H4 (cell line): ENCODE data around the gene ARL13B. TPM values are rescaled to one million over a fixed set of nuclear protein-coding genes. Genes with fewer than 3 reads are reported as not detected.
"Not testable (repeated sequence)": the region's sequence is repeated elsewhere in the genome, so short reads cannot be mapped to it uniquely, and the experiment has no call there.

Experiments used
- DNase-seq: peaks from one replicate; pipeline ENCODE4 v3.0.0-alpha.2; 2015; ENCODE audit warnings: low spot score
- total RNA-seq: library from RNA; depleted of rRNA; stranded (reverse); fragments of >200 nt; shearing (Covaris generic); gene quantifications from 2 replicates; pipeline ENCODE4 v1.2.3, GENCODE V29; 2014

Gene ARL13B
- total RNA-seq, 1 experiment from 2014 or later, result 8.6 TPM

DNA sequence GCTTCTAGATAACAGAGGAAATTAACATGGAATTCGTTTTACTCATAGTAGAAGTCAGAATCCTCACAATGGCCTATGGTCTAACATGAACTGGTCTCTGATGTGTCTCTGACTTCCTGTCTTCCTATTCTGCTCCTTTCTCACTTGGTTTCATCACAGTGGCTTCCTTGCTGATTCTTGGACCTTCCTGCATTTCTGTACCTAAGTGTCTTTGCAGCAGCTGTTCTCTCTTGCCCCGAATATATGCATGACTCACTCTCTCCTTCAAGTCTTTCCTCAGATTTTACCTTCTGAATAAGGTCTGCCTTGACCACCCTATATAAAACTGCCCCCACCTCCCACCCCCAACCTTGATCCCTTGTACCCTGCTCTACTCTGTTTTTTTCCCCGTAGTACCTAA, 14.1 kb downstream of the ARL13B start:
- no peak for DNase-seq

DNA sequence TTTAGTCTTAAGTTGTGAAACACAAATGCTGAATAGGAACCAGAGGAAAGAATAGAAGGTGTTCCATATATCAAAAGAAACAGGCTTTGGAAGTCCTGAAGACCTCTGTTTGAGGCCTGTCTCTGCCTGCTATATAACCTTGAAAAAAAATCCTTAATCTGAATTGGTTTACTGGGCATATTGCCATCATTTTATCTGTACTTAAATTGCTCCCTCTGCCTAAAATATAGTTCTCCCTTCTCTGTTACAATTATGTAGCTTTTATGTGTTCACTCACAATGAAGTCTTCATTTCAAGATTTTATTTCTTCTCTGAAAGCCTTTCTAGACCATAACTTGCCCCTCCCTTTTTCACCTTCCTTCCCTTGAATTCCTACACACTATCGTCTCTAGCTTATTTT, 21.2 kb downstream of the ARL13B start:
- DNase-seq, result no peak

DNA sequence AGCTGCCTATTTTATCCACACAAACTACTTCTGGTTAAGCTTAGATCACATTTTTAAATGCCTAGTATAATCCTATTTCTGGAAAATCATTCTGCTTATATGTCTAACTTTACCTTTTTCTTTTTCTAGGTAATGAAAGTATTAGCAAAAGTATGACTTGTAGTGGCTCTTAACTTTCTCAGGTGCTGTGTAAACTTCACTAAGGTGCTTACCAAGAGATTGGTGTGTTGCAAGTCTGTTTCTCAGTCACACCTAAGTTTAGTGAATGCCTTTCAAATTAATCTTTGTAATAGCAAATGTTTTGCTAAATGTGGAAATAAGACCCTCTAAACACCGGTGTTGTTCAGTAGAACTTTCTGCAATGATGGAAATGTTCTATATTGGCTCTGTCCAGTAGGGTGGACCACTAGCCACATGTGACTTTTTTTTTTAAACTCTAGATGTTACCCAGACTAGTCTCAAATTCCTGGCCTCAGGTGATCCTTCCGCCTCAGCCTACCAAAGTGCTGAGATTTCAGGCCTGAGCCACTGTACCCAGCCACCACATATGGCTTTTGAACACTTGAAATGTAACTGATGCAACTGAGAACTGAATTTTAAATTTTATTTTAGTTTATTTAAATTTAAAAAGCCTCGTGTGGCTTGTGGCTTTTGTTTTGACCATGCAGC, 22.0 kb downstream of the ARL13B start:
- no peak for DNase-seq

DNA sequence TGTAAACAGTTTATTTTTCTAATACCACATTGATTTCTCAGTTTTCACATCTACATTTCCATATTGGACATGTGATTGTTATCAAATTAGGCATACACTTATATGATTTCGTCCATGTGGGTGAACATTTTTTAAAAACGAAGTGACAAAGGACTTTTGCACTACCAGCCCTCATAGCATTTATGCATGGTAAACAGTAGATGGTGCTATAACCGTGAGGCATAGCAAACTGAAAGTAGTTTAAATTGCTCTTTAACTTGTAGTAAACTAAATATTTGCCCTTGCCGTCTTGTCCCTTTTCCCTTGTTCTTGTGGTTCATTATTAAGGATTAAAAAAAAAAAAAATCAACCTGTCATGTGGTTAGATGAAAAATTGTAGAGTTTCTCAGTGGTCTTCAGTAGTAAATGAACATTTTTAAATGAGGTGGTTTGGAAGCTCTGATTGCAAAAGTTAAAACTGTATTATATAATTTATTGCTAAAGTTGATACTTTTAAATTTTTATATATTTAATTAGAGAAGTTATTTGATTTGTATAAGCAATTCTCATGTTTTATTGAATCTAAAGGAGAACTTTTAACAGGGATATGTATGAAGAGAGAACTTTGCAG, 24.5 kb downstream of the ARL13B start:
- DNase-seq, result peak; percentile 76

DNA sequence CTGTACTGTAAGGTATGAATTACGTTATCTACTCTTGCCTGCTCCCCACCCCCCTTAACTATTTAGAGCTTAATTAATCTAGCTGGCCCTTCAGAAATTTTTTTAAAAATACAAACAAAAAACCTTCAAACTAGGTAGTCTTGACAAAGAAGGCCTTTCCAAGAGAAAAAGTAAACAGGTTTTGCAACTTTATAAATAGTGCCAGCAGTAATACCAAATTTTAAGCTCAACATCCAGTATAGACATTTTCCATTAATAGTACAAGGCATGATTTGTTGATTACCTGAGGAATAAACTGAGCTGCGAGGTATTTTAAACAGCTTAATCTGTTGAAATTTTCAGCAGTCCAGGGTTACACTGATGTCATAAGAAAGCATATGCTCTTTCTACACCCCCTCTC, 28.3 kb downstream of the ARL13B start:
- DNase-seq, result no peak

DNA sequence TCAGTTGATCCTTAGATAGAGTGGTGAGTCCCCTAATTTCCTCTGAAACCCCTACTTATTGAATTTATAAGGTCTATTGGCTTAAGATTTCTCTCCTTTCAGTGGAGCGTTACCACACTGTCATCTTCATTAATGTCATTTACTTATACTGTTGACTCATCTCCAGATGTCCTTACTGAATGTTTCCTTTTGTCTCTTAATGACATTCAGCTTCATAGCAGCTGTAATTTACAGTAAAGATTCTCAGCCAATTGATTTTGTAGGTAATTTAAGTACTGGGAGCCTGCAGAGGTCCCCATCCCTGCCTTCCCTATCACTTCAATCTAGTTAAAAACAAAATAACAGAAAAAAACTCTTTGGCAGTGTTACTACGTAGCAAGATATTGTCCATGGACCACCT, 29.7 kb downstream of the ARL13B start:
- no peak for DNase-seq

DNA sequence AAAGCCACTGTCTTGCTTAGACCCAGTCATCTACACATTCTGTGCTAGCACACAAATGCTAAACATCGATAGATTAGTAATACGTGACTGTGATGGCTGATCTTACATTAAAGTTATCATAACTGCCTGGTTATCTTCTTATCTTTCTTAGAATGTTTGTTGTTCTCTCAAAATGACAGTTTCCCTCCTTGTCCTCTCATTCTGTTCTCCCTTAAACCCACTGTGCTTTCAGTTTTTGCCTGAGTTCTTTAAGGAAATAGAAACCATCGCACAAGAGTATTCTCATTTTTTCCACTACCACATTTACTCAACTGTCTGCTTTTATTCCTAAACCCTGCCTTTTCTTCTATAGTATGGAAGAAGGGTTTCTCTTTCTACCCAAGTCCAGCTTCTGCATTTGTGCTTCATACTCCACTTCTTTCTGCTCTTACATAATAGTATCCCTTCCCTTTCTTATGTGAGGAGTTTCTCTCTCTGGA, 31.3 kb downstream of the ARL13B start:
- no peak for DNase-seq

DNA sequence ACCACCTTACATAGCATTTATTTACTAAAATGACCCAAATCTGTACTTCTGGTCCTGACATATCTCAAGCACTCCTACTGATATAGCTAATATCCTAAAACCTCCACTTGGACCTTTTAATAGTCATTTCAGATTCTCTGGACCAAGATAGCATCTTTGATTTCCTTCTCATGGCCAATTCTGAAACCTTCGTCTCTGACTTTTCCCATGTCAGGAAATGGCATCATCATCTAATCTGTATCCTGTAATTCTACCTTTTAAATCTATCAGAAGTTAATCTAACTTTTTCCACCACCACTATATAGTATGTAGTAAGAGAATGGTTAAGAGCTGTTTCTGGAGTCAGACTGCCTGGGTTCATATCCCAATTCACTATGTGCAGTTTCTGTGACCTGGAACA, 32.2 kb downstream of the ARL13B start:
- DNase-seq, result no peak

DNA sequence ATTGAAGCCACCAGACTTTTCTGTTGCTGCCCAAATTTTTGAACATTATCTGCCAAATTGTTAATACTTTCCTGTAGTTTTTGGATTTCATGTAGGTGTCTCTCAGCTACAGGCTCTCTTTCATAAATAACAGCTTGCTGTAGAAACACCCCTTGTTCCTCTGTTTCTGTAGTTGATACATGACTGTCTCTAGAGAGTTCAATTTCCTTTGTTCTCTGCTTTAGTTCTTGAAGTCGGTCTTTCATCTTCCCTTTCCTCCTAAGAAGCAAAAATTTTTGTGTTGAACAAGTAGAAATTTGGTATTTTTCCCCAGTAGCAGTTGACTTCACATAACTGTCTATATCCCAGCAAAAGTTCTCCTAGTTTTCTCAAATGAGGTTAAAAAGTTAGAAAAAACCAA, 35.1 kb downstream of the ARL13B start:
- no peak for DNase-seq

DNA sequence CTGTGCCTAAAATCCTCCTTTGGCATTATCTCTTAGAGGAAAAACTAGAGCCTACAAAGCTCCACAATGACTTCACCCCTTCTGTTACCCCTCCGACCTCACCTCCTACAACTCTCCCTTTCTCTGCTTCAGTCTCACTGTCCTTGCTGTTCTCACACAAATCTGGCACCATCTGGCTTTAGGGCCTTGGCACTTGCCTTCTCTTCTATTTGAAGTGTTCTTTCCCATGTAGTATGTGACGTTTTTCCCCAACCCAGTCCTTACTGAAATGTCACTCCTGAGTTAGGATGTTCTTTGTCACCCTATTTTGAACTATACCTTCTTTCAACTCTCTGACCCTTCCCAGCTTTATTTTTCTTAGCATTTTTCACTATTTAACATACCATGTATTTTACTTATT, 39.7 kb downstream of the ARL13B start:
- no peak for DNase-seq

DNA sequence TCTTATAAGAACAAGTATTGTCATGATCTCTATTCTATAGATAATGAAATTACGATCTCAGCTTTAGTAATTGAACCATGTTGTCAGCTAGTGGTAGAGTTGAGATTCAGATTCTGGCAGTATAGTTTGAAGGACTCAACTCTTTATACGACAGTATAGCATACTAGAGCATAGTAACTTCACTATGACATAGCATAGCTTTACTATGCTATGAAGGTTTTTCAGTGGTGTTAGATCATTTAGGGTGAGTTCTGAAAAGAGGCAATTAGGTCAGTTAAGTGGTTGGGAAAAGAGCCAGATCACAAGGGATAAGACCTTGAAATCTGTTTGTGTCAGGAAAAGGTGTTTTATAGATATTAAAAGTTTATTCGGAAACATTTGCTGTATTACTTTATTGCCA, 40.3 kb downstream of the ARL13B start:
- DNase-seq, result no peak

DNA sequence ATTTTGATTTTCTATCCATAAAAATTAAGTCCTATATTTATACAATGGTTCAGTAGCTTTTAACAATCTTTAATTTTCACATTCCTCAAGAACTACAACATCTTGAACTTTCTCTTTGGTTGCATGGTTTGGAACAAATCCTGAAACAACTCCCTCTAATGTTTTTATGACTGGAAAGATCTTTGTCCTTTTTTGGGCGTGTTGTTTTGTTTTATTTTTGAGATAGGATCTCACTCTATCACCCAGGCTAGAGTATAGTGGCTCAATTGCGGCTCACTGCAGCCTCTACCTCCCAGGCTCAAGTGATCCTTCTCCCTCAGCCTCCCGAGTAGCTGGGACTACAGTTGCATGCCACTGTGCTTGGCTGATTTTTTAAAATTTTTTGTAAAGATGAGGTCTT, 44.4 kb downstream of the ARL13B start:
- DNase-seq, result no peak

DNA sequence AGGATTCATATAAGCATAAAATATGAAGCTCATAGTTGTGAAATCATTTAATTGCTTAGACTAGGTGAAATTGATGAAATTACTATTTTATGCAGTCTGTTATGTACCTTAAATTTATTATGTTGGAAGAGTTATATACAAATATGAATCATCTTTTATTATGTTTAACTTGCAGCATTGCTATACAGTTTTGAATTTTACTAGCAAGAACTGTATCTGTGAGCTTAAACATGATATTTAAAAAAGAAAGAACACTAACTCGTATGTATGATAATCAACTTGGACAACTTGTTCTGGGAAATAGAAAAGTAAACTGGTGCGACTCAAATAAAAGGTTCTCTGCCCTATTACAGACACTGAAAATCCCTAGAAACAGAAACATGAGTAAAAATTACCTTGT, 46.7 kb downstream of the ARL13B start:
- DNase-seq, result no peak

DNA sequence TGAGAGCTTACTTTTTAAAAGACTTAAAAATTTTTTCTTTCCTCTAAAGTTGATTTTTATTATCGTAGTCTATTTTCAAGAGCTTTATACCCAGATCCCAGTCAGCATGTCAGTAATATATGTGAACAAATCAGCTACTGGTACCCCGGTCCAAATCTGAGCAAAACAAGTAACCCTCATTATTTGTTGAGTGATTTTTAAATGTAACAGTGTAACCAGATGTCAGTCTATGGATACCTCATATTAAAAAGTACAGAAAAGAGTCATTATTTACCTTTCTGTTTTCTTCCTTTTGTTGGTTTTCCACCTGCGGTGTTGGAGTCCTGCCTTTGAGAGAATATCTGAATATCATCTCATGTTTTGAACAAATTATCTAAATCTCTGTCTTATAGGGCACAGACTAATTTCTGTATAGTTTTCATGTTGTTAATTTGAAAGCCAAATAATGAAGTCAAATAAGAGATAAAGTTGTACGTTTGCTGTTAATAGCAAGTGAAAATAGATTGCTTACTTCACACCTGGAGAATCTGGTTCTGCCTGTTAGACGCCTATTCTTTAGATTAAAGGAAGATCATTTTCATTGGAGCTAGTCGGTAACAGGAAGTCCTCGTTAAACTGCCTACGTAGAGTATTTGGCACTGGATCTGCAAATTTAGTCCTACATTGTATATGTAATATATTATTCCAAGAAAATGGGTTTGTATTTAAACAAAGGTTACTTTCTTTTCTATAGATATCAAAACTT, 48.3 kb downstream of the ARL13B start, which contains the start of gene STX19:
TSS of gene STX19 (minus strand) at position 505 of the 745 bp plus-strand sequence. CDS start 13,328 bp downstream, outside the sequence.
- DNase-seq, result no peak

DNA sequence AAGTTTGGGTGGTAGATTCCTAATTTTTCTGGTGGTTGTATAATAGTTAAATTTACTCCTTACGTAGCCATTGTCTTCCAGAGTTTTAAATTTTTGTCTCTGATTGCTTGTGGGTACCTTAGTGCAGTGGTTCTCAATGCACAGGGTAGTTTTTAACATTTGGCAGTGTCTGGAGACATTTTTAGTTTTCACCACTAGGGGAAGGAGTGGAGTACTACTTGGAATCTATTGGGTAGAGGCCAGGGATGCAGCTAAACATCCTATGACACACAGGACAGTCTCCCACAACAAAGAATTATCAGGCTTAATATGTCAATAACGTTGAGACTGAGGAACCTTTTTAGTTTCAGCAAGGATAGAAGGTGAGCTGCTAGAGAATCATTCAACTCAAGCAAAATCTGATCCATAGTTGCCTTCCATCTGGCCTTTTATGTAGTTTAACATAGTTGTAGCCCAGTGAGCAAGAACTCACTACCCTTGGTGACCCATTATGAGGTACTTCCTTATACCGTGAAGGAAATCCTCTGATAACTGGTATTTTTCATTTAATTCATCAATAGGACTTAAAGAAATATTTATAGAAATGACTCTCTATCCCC, 57.1 kb downstream of the ARL13B start:
- DNase-seq, result peak; percentile 29

DNA sequence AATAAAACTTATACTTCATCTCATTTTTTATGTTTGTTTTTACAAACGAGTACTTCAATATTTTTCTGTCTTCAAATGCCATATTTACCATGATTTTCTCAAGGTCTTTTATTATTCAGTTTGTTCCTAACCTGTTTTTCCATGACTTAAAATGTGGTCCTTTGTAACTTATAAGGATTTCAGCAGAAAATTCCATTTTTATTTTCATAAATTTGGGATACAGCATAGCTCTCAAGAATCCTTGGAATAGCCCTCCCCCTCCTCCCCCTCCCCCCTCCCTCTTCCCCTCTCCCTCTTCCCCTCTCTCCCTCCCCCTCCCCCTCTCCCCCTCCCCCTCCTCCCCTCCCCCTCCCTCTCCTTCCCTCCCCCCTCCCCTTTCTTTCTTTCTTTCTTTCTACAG, 63.3 kb downstream of the ARL13B start:
- DNase-seq, result no peak

DNA sequence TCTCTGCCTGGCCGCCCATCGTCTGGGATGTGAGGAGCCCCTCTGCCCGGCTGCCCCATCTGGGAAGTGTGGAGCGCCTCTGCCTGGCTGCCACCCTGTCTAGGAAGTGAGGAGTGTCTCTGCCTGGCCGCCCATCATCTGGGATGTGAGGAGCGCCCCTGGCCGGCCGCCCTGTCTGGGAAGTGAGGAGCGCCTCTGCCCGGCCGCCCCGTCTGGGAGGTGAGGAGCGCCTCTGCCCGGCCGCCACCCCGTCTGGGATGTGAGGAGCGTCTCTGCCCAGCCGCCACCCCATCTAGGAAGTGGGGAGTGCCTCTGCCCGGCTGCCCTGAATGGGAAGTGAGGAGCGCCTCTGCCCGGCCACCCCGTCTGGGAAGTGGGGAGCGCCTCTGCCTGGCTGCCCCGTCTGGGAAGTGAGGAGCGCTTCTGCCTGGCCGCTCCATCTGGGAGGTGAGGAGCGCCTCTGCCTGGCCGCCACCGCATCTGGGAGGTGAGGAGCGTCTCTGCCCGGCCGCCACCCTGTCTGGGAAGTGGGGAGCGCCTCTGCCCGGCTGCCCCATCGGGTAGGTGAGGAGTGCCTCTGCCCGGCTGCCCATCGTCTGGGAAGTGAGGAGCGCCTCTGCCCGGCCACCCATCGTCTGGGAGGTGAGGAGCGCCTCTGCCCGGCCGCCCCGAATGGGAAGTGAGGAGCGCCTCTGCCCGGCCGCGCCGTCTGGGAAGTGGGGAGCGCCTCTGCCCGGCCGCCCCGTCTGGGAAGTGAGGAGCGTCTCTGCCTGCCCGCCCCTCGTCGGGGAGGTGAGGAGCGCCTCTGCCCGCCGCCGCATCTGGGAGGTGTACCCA, 64.4 kb downstream of the ARL13B start:
- not testable (repeated sequence) for DNase-seq

DNA sequence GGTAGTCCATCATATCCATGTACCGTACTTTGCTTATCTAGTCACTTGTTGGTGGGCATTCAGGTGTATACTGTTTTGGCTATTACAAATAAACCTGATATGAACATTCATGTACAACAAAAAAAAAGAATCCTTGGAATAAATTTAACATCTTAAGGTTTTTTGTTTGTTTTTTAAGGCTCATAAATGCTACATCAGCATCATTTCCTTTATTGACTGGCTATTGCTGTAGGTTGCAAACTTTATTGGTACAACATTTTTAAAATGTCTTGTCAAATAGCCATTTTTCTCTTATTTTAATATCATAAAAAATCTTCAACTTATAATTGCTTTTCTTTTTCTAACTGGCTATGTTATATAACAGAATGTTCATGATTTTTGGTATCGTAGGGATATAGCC, 66.6 kb downstream of the ARL13B start:
- no peak for DNase-seq

DNA sequence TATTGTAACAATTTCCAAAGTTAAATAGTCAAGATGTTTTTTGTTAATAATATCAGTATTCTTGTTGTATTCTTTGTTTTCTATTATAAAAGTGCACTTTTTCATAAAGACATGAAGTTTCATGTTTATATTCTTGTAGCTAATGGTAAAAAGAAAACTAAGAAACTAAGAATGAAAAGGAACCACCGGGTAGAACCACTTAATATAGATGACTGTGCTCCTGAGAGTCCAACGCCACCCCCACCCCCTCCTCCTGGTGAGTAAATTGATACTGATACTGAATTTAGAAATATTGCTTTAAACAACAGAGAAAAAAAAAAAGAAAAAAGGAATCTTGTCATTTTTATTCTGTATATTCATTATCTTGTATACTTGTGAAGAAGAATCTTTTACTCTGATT, 69.3 kb downstream of the ARL13B start:
- no peak for DNase-seq

DNA sequence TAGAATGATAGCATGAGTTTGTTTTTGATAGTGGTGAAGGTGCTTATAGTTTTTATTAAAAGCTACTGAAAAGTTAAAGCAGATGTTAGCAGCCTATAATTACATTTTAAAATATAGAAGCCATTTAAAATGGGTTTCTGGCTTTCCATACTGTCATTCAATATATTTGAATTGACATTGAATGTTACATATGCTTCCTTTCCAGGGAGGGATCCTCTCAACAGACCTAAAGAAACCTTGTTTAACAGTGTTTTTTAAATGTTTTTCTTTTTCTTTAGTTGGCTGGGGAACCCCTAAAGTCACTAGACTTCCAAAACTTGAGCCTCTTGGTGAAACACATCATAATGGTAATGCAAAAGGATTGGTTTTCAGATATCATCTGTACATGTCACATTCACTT, 70.6 kb downstream of the ARL13B start:
- no peak for DNase-seq

DNA sequence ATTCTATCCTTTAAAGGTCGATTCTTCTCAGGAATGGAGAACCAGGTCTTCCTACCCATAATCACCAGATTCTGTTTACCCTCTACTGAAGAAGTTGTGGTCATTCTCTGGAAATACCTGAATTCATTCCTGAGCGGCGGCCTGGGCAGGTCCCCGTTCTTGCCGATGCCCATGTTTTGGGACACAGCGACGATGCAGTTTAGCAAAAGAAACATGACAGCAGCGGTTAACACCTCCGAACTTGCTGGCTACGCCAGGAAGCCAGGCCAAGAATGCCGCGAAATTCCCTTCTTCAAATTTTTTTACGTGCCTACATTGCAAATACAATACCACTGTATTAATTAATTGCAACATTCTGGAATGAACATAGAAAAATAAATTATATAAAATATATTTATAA, 81.3 kb downstream of the ARL13B start:
- no peak for DNase-seq
